Right atrium auricular region (tissue), 2 donors: ENCODE results near the gene KIFC1. TPM values are rescaled to one million over a fixed set of nuclear protein-coding genes. Genes with fewer than 3 reads are reported as not detected.
"Not testable (repeated sequence)": the region's sequence is repeated elsewhere in the genome, so short reads cannot be mapped to it uniquely, and the experiment has no call there.

Experiments used
- DNase-seq: peaks from one replicate; pipeline ENCODE4 v3.0.0-alpha.2; 2019; ENCODE audit warnings: low spot score
- H3K27ac ChIP-seq, 2 donors: fragments of 200-600 bp; sonication (generic); 1 replicate in 1 of 2; 2 replicates in 1 of 2; pipeline ENCODE4 v1.5.1; 2016 to 2019
- H3K27me3 ChIP-seq, 2 donors: fragments of 200-600 bp; sonication (generic); one replicate each; pipeline versions ENCODE4 v1.5.1 to v1.6.0; 2017 to 2019
- H3K36me3 ChIP-seq: fragments of 200-600 bp; sonication (generic); one replicate; pipeline ENCODE4 v1.5.1; 2016
- H3K4me1 ChIP-seq, 2 donors: fragments of 200-600 bp; sonication (generic); one replicate each; pipeline versions ENCODE4 v1.5.1 to v1.6.0; 2017 to 2019
- H3K4me3 ChIP-seq, 2 donors: fragments of 200-600 bp; sonication (generic); 1 replicate in 1 of 2; 2 replicates in 1 of 2; pipeline ENCODE4 v1.5.1; 2017 to 2019; ENCODE audit warnings: mild to moderate bottlenecking in 1 of 2, moderate library complexity in 1 of 2
- H3K9me3 ChIP-seq, 2 donors: fragments of 200-600 bp; sonication (generic); one replicate each; pipeline ENCODE4 v1.5.1; 2019
- total RNA-seq, 2 donors: library from RNA; depleted of rRNA; stranded (reverse); fragments of >200 nt; gene quantifications; one replicate each; pipeline ENCODE4 v1.1.0, GENCODE V29; 2016
- TF ChIP-seq, protein P1 (sequence below), 2 donors: fragments of 200-600 bp; sonication (generic); IDR thresholded peaks; one replicate each; pipeline ENCODE4 v1.5.1; 2019; ENCODE audit warnings: antibody characterized with exemption in 2 of 2

KIFC1 gene
- total RNA-seq, 2 donors from 2014 or later, result 0.59 to 1.6 TPM

DNA sequence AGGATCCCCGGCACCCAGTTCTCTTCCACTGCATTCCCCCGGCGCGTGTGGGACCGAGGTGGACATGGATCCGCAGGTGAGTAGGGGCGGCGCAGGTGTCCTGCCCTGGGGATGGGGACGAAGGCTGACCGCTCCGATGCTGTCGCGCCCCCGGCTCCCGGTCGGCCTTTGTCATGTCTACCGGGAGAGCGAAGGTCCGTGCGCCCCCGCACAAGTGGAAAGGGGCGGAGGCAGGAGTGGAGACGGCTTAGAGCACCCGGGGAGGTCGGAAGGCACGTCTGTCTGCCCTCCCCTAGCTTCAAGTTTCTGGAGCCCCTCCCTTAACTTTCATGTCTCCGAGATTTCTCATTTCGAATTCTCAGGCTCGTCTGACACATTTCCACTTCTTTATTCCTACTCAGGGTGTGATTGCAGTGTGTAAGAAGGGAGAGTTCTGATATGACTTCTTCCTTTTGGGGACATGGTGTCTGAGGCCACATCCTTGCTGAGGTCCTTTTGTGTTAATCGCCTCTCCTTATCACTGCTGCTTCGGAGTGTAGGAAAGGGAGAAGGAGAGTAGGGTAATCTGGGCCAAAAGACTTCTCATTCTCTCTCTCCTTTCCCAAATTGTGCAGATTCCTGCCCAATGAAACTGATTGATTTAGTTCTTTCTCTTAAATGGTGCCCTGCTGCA is 435 bp downstream of the KIFC1 start:
- peak overlapping the region; percentile 34 to 53 for H3K4me3 ChIP-seq

DNA sequence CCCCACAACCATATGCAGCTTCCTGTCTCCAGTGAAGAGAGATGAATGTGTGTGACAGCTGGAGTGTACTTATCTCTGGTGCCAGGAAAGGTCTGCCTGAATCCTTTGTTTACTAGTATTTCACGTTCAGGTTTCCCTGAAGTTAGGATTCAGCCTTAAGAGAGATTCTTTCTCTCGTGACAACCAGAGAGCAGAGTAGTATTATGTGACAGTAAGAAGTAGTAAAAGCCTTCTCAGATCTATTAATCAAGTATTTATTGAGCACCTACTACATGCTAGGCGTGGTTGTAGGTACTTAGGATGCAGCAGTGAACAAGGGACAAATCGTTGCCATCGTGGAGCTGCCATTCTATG is 949 bp downstream of the KIFC1 start:
- TF ChIP-seq, protein P1, sequence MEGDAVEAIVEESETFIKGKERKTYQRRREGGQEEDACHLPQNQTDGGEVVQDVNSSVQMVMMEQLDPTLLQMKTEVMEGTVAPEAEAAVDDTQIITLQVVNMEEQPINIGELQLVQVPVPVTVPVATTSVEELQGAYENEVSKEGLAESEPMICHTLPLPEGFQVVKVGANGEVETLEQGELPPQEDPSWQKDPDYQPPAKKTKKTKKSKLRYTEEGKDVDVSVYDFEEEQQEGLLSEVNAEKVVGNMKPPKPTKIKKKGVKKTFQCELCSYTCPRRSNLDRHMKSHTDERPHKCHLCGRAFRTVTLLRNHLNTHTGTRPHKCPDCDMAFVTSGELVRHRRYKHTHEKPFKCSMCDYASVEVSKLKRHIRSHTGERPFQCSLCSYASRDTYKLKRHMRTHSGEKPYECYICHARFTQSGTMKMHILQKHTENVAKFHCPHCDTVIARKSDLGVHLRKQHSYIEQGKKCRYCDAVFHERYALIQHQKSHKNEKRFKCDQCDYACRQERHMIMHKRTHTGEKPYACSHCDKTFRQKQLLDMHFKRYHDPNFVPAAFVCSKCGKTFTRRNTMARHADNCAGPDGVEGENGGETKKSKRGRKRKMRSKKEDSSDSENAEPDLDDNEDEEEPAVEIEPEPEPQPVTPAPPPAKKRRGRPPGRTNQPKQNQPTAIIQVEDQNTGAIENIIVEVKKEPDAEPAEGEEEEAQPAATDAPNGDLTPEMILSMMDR (IDR thresholded peaks at IDR 0.05), result no peak
- Histone ChIP-seq H3K4me1 (peaks cover 0 to 14% of the 10 kb centered on the region in 2 donors), H3K9me3 (no peaks in the 10 kb centered on the region), H3K36me3 (no peaks in the 10 kb centered on the region), H3K27ac (no peak overlapping the region), H3K27me3 (no peaks in the 10 kb centered on the region), H3K4me3 (peak overlapping the region in 1 of 2 donors; percentile 53)
- DNase-seq, result no peak

More for the DNA sequence above, 435 bp downstream of the KIFC1 start:
- TF ChIP-seq, protein P1 (IDR thresholded peaks at IDR 0.05), result no peak
- Histone ChIP-seq H3K27me3 (no peaks in the 10 kb centered on the region), H3K9me3 (no peaks in the 10 kb centered on the region), H3K36me3 (no peaks in the 10 kb centered on the region), H3K4me1 (peaks cover 0 to 14% of the 10 kb centered on the region in 2 donors), H3K27ac (peak overlapping the region; percentile 65 to 94)
- no peak for DNase-seq

DNA sequence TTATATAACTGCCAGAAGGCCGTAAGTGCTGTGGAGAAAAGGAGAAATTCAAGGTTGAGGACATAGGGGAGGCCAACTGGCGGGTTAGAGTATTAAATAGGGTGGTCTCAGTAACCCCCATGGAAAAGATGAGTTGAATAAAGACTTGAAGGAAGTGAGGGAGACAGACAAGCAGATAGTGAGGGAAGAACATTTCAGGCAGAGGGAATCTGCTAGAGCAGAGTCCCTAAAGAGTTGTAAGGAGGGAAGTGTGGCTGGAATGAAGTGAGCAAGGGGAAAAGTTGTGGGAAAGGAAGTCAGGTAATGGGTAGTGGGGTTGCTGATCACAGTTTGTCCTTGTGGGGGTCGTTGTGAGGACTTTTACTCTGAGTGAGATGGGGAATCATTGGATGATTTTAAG is 1.4 kb downstream of the KIFC1 start:
- no peak for DNase-seq
- no peaks in the 10 kb centered on the region for H3K27me3 ChIP-seq
- no peak overlapping the region for H3K27ac ChIP-seq
- H3K36me3 ChIP-seq, result no peaks in the 10 kb centered on the region
- H3K4me3 ChIP-seq, result no peak overlapping the region
- TF ChIP-seq, protein P1 (IDR thresholded peaks at IDR 0.05), result no peak
- H3K9me3 ChIP-seq, result no peaks in the 10 kb centered on the region
- H3K4me1 ChIP-seq, result peaks cover 0 to 14% of the 10 kb centered on the region in 2 donors

DNA sequence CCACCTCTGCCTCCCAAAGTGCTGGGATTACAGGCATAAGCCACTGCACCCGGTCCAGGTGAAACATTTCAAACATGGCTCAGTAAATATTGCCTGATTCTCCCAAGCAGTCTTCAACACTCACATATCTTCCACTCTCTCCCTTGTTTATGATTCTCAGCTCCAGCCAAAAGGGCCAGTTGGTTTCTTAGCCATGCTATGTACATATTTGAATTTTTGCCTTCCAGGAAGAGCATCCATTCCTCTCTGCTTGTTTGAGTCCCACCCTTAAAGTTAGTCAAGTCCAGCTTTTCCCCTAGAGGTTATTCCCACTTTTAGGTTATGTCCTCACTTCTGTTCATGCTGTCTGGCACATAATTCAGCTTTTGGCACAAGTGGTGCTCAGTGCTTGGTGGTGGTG is 5.9 kb downstream of the KIFC1 start:
- Histone ChIP-seq H3K27me3 (no peaks in the 10 kb centered on the region), H3K4me1 (peaks cover 0 to under 1% of the 10 kb centered on the region in 2 donors), H3K36me3 (no peaks in the 10 kb centered on the region), H3K4me3 (no peak overlapping the region), H3K9me3 (no peaks in the 10 kb centered on the region), H3K27ac (no peak overlapping the region)
- DNase-seq, result no peak
- TF ChIP-seq, protein P1 (IDR thresholded peaks at IDR 0.05), result no peak

DNA sequence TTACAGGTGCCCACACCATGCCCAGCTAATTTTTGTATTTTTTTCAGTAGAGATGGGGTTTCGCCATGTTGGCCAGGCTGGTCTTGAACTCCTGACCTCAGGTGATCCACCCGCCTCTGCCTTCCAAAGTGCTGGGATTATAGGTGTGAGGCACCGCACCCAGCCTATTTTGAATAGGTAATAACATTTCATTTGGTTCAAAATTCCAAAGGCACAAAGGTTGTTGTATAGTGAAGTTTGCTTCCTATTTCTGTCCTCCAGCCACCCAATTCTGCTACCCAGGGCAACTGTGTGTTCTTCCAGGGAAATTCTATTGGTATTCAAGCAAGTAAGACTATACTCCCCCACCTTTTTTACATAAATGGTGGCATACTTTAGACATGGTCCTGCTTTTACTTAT is 7.0 kb downstream of the KIFC1 start:
- H3K27ac ChIP-seq, H3K27me3 ChIP-seq, H3K36me3 ChIP-seq, H3K9me3 ChIP-seq, H3K4me3 ChIP-seq, H3K4me1 ChIP-seq, DNase-seq: not testable (repeated sequence)

DNA sequence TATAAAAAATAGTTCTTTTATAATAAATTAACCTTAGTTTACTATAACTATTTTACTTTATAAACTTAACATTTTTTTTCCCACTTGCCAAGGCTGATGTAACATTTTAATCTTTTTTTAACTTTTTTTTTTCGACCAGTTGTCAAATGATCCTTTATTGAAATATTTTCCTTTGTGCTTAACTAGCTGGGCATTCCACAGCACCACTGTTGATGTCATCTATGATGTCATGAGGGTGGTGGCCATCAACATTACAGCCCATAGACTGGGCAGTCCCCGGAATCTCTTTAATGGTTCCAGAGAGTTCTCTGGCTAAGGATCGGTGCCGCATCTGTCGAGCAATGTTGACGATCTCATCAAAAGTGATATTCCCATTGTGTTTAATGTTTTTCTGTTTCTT is 8.3 kb downstream of the KIFC1 start:
- H3K27ac ChIP-seq, H3K4me1 ChIP-seq, H3K4me3 ChIP-seq, H3K36me3 ChIP-seq, H3K9me3 ChIP-seq, H3K27me3 ChIP-seq, DNase-seq: not testable (repeated sequence)

DNA sequence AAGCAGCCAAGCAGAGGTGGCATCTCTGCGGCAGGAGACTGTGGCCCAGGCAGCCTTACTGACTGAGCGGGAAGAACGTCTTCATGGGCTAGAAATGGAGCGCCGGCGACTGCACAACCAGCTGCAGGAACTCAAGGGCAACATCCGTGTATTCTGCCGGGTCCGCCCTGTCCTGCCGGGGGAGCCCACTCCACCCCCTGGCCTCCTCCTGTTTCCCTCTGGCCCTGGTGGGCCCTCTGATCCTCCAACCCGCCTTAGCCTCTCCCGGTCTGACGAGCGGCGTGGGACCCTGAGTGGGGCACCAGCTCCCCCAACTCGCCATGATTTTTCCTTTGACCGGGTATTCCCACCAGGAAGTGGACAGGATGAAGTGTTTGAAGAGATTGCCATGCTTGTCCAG is 13.3 kb downstream of the KIFC1 start:
- TF ChIP-seq, protein P1 (IDR thresholded peaks at IDR 0.05), result no peak
- Histone ChIP-seq H3K27ac (no peak overlapping the region), H3K27me3 (no peaks in the 10 kb centered on the region), H3K36me3 (no peaks in the 10 kb centered on the region), H3K4me1 (peaks cover 0 to 7% of the 10 kb centered on the region in 2 donors), H3K9me3 (no peaks in the 10 kb centered on the region), H3K4me3 (no peak overlapping the region)
- no peak for DNase-seq
